Left kidney (tissue), 2 donors: ENCODE measurements around the gene EMC8. TPM values are rescaled to one million over a fixed set of nuclear protein-coding genes. Genes with fewer than 3 reads are reported as not detected.

ENCODE experiments used
- DNase-seq: peaks from one replicate; pipeline ENCODE4 v3.0.0-alpha.2; 2013
- polyA plus RNA-seq: library from polyadenylated mRNA; unstranded; fragments of 120-200 nt; gene quantifications from one replicate; pipeline ENCODE4 v1.2.1, GENCODE V29; 2013; ENCODE audit not compliant: insufficient read length

EMC8 gene
- polyA plus RNA-seq, 1 donor: 27.9 TPM

DNA sequence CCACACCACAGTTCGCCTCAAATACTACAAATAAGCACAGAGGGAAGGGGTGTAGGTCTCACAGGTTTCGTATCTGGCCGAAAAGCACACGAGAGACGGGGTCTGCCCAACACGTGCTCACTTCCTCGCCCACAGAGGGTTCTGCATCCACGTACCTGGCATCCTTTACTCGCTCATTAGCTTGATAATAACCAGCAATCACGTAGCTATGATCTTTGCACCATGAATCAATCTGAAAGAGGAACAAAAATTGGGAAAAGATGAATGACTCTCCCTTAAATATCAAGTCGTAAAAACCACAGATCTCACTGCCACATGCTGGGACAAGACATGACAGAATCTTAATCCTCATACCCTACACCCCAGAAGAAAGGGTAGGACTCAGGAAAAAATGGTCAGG lies 10.5 kb downstream of the EMC8 start:
- DNase-seq: no peak

DNA sequence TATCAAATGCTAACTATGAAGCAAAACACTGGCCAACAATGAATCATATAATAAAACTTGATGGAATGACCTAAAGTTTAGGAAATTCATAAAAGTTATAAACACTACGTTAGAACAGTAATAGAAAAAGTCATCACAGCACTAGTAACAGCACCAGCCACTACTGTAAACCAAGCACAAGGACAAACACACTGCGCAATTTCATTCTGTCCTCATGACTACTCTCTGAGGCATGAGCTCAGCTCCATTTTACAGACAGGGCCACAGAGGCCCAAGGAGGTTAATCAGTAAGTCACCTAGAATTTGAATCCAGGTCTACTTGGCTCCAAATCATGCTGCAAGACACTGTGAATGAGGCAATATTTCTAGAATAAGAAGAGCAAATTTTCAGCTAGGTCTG lies 13.4 kb downstream of the EMC8 start:
- no peak for DNase-seq

- DNase-seq: no peak
Observed at GRCh38 chr16:85784813-85785212, 14.5 kb downstream of the EMC8 start.

DNA sequence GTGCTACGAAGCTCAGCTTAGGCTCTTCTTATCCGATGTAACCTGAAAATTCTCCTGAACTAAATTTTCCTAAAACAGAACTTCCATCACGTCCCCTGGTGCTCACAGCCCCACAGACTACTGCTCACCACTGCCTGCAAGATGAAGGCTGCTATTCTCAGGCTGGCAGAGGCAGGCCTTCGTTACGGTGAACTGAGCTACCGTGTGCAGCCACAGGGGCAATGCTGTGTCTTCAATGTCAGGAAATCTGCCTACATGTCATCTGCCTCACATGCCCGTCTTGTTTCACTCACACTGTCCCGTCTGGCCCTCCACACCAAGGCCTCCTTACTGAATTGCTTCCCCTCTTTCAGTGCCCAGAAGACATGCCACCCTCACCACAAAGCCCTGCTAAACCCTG lies 15.9 kb downstream of the EMC8 start:
- no peak for DNase-seq

GRCh38 chr16:85782451-85782850 lies 16.9 kb downstream of the EMC8 start:
- DNase-seq: no peak

DNA sequence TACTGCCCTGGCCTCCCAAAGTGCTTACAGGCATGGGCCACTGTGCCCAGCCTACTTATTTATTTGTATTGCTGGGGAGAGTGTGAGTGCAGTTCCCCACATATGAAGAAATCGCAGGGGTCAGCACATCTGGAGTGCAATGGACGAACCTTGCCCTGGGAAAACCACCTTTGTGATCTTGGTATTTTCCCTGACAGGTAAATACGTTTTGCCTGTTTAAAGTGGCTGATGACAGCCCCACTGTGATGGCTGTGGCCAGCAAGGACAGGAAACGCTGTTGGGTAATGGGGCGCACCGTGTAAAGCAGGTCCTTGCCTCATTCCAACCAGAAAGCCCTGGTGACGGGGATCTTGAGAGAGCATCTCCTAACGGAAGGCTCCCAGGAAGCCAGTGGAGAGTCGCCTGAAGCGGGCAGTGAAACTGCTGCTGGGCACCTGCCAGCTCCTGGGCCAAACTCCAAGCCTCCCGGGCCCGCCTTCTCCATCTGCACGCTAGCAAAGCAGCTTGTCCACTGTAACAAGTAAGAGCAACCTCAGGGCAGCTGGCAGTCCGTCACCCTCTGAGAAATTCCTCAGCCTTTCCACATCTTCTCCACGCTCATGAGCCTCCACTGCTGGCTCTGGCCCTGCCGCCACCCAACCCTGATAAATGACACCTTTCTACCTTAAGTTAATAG lies 17.5 kb downstream of the EMC8 start:
- no peak for DNase-seq

DNA sequence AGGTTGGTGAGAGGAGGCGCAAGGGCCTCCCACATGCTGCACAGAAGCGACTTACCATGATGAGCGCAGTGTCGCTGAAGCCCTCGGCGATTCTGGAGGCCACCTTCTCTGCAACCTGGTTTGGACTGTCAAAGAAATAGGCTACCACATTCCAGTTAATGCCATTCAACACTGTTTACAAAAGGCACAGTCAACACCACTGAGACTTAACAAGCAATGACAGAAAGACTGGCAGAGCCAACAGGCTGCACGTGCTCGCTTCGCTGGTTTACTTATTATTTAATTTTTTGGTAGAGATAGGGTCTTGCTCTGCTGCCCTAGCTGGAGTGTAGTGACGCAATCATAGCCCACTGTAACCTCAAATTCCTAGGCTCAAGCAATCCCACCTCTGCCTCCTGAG lies 18.2 kb downstream of the EMC8 start:
- DNase-seq: no peak

DNA sequence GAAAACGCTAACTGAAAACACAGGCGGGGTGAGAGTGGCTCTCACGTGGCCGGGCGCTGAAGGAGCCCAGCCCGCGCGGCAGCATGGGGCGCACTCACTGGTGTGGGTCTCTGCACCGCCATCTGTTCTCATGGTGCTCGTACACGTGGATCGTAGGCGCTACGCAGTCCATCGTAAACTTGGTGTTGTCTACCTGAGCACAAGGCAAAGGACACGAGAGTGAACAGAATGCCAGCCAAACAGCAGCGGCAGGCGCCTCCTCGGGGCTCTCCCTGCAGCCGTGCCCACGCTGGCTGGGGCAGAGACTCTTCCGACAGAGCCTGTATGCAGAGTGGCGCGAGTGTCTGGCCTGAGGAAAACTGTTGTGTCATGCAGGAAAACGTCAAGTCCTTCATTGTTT lies 19.1 kb downstream of the EMC8 start:
- no peak for DNase-seq

- DNase-seq: no peak
Observed at GRCh38 chr16:85778873-85779272, 20.5 kb downstream of the EMC8 start.

GRCh38 chr16:85777583-85778310 lies 21.6 kb downstream of the EMC8 start:
- no peak for DNase-seq

GRCh38 chr16:85774811-85775210 lies 24.5 kb downstream of the EMC8 start:
- DNase-seq: no peak

DNA sequence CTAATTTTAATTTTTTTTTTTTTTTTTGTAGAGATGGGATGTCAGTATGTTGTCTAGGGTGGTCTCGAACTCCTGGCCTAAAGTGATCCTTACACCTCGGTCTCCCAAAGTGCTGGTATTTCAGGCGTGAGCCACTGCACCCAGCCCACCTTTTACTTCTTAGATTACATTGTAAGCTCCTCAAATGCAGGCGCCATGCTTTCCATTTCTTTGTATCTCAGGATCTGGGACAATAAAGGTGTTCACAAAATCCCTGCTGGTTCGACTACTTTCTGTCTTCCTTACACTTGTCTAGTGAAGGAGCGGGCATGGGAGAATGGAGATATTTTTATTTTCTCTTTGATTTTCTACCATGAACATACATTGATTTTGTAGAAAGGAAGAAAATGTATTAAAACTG lies 25.2 kb downstream of the EMC8 start:
- DNase-seq: no peak

- DNase-seq: no peak
Observed at GRCh38 chr16:85773044-85773443, 26.3 kb downstream of the EMC8 start.

- no peak for DNase-seq
Observed at GRCh38 chr16:85770741-85771140, 28.6 kb downstream of the EMC8 start.

GRCh38 chr16:85768199-85768598 lies 31.1 kb downstream of the EMC8 start:
- DNase-seq: no peak

GRCh38 chr16:85767531-85767930 lies 31.8 kb downstream of the EMC8 start:
- DNase-seq: no peak

GRCh38 chr16:85765767-85766166 lies 33.6 kb downstream of the EMC8 start:
- no peak for DNase-seq

DNA sequence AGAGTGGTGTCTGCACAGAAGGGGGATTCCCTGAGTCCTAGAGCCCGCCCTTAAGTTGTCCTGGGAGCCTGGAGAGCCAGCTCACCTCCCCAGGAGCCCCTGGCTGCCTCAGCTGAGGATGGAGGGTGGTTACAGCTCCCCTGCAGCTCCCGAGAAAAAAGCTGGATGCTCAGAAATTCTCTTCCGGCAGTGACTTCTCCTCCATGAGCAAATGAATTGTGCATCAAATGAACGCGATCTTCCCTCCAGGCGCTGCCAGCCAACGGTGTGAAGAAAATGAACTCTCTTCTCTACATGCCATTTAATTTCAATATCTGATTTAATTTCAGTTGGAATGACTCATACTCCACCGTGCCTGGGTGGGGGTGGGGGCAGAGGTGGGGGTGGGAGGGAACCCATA lies 34.1 kb downstream of the EMC8 start:
- no peak for DNase-seq

DNA sequence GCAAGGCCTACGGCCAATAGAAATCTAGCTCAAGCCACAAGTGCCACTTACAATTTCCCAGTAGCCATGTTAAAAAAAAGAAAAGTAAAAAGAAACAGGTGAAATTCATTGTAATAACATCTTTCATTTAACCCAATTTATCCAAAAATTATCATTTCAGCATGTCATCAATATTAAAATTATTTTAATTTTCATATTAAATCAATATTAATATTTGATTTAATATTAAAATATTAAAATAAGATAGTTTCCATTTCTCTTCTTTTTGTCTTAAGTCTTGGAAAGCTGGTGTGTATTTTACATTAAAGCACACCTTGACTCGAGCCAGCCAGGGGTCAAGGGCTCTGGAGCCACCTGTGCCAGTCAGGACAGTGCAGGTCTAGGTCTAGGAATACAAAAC lies 35.7 kb downstream of the EMC8 start:
- DNase-seq: no peak

DNA sequence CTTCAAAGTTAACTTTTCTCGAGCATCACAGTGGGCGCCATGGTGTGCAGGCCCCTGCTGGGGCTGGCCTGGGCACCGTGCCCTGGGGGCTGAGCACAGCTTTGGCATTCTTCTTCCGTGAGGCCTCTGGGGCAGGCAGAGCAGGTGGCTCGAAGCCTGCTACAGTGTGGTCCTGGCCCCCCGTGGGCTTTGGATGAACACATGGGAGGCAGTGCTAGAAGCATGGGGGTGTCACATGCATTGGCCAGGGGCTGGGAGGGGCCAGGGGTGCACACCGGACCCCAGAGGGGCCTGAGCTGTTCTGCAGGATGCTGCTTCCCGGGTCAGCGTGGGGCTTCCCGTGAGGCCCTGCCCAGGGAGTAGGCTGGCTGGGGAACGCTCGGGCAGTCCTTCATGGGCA lies 36.4 kb downstream of the EMC8 start:
- no peak for DNase-seq

DNA sequence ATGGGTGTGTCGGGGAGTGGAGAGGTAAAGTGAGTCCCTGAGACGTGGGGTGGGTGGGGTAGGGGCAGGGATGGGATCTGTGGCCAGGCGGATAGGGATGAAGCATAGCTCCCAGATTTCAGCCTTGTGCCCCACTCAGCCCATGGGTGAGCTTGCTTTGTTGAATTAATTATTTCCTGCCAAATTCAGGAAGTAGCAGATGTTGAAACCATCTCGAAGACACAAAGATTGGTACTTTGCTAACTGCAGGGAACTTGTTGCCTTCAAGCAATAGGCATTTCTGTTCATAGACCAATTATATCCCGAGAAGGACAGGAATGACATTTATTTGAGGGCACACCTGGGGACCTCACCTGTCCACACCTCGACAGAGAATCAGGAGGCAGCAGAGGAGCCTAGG lies 37.5 kb downstream of the EMC8 start:
- no peak for DNase-seq

- no peak for DNase-seq
Observed at GRCh38 chr16:85759631-85760419, 39.5 kb downstream of the EMC8 start.

GRCh38 chr16:85759136-85759535 lies 40.2 kb downstream of the EMC8 start:
- no peak for DNase-seq
